ENCODE results near the gene RPS6KC1.

GRCh38 chr1:213249395-213249794 lies 198.4 kb downstream of the RPS6KC1 start:
- TF ChIP-seq CTCF (IDR thresholded peaks at IDR 0.05) (no peak), EP300 (IDR thresholded peaks at IDR 0.05) (no peak), POLR2A (IDR thresholded peaks at IDR 0.05) (no peak)

Data from ovary (tissue), 3 donors.